ENCODE measurements around the gene GNPAT.

- TF ChIP-seq, protein P1, sequence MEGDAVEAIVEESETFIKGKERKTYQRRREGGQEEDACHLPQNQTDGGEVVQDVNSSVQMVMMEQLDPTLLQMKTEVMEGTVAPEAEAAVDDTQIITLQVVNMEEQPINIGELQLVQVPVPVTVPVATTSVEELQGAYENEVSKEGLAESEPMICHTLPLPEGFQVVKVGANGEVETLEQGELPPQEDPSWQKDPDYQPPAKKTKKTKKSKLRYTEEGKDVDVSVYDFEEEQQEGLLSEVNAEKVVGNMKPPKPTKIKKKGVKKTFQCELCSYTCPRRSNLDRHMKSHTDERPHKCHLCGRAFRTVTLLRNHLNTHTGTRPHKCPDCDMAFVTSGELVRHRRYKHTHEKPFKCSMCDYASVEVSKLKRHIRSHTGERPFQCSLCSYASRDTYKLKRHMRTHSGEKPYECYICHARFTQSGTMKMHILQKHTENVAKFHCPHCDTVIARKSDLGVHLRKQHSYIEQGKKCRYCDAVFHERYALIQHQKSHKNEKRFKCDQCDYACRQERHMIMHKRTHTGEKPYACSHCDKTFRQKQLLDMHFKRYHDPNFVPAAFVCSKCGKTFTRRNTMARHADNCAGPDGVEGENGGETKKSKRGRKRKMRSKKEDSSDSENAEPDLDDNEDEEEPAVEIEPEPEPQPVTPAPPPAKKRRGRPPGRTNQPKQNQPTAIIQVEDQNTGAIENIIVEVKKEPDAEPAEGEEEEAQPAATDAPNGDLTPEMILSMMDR (IDR thresholded peaks at IDR 0.05; ENCODE audit: insufficient read depth, low read depth, low read length) = no peak
- TF ChIP-seq EZH2 (IDR thresholded peaks at IDR 0.05; ENCODE audit: insufficient read depth, low read length) = no peak
These were observed 19.3 kb downstream of the GNPAT start for GRCh38 chr1:231260351-231260750.
